Activated CD8-positive, alpha-beta memory T cell treated with anti-CD3 and anti-CD28 coated beads for 4 hours (primary cell): ENCODE measurements around the gene NDUFV1.
"Not testable (repeated sequence)": the region's sequence is repeated elsewhere in the genome, so short reads cannot be mapped to it uniquely, and the experiment has no call there.

Experiments used
- DNase-seq, 2 donors: peaks; one replicate each; pipeline ENCODE4 v3.0.0-alpha.2; 2020; ENCODE audit warnings: low read depth in 2 of 2

The NDUFV1 gene

DNA sequence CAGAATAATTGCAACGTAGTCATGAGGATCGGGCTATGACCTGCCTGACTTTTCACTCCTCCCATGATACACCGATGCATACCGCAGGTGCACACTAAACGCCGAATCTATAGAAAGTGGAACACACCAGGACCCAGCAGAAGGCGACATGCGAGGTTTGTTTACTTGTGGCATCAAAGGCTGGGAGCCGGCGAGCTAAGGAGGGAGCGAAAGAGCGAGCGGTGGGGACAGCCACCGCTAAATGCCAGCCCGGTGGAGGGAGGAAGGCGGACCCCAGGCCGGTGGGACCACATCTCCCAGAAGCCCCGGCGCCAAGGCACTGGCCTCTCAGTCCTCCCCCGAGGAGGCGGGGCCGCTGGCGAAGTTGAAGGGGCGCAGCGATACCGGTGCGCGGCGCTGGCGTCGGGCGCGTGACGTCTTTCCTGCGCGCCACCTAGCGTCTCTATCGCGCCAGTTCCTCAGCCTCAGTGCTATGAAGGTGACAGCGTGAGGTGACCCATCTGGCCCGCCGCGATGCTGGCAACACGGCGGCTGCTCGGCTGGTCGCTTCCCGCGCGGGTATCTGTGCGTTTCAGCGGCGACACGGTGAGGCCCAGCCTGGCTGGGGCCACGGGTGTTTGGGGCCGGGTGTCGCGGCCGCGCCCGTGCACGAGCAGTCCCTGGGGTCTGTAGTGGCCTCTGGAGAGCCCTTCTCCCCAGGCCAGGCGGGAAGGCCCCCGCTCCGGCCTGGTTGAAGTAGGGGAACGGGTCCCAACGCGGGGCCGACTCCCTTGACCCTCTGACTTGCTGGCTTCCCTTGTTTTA is at the start of gene NDUFV1:
Gene NDUFV1, plus strand, starts transcription at position 445 of the 804 bp plus-strand sequence. Its CDS starts 69 bp downstream, at position 514.
- peak; percentile 90 to 93 for DNase-seq

DNA sequence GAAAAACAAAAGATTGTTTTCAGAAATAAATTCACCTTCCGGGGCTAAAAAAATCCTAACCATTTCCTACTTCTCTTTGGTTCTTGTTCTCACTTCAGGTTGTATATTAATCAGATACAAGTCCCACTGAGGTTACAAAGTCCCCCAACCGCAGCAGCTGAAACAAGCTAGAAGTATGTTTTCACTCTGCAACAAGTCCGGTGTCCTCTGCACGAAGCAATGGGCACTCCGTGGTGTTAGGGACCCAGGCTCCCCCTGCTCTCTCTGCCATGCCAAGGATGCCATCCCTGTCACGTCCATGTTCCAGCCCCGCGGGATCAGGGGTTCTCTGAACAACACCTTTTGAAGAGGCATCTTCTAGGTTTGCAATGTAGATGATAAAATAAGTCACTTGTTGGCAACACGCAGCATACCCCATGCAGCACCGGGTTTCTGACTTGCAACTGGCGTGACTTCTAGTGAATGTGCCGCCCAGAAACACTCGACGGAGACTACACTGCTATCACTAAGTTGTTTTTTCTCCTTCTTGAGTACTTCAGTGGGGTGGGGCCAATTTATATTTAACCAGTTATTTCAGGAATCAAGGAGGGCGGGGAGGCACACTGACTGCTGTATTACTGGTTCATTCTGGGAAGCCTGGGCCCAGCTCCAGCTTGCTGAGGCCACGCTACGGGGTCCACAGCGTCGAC is 48.5 kb upstream of the NDUFV1 start:
- no peak for DNase-seq

DNA sequence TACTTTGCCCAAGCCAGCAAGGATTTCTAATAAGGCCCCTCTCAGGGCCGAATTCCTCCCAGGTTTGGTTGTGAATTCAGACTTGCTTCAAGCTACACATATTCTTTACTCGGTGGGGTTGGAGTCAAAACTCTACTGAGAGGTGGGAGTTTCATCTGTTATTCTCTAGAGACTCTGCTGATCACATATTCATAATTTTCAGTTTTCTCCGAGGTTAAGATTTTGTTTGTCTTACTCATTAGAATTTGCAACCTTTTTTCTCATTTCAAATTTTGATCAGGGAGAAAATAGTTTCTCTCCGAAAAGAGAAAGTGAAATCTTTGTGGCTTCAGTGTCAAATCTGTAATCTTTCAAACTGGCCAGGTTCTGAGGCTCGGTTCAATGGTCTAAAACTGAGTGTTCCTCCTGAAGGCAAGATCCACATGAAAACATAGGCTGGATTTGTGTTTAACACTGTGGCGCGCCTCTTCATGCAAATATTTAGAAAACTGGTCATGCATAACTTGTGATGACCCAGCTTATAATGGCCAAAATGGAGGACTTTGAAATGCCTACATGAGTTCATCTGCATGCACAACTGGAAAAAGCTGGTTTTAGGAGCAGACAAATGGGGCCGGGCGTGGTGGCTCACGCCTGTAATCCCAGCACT is 44.6 kb upstream of the NDUFV1 start:
- no peak for DNase-seq

DNA sequence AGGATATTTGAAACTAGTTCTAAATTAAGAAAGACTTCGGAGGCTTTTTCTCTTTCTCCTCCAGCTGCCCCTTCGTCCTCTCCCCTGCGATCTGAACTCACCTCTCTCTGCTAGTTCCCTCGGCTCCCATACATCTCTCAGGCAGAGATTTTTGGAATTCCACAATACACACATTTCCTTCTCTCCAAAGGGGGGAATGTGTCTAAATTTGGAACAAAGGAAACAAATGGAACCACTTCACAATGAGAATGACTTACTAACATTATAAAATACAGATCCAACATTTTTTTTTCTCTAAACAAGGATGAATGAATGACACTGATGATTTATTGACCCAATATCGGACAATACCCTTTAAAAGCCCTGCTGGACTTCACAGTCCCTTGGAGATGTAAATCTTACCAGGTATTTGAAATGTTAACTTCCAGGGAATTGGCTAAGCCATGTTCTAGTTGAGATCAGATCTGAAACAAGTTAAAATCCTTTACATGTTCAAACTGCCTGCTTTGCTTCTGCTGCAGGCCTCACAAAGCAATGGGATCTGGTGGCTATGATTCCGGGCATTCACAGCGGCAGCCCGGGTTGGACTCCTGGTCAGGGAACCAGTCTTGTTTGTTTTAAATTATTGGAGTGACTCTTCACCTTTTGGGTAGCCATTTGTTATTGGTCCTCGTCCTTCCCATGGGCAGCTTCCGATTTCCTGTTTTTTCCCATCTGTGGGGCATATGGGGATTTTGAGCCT is 43.6 kb upstream of the NDUFV1 start:
- DNase-seq = no peak

DNA sequence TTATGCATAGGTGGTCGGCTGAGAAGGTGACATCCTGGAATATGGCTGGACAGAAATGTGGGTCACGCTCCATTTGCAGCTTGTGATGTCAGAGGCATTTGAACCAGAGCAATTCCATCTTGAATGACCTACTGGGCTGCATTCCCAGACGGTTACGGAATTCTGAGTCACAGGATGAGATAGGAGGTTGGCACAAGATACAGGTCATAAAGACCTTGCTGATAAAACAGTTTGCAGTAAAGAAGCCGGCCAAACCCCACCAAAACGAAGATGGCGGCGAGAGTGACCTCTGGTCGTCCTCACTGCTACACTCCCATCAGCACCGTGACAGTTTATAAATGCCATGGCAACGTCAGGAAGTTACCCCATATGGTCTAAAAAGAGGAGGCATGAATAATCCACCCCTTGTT is 43.0 kb upstream of the NDUFV1 start:
- not testable (repeated sequence) for DNase-seq

DNA sequence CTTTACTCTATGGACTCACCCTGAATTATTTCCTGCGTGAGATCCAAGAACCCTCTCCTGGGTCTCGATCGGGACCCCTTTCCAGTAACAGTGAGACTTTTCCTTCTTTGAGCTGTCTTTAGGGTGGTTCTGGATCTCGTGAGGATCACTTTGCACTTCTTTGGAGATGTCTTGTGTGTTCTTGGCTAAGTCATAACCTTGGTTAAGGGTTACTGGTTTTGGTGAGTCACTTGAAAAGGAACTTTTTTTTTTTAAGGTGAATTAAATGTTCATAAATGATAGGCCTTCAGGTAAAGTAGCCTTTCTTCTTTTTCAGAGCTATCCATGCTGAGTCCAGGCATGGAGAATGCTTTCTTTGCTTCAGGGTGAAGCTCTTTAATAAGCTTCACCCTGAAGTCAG is 42.5 kb upstream of the NDUFV1 start:
- DNase-seq = no peak

DNA sequence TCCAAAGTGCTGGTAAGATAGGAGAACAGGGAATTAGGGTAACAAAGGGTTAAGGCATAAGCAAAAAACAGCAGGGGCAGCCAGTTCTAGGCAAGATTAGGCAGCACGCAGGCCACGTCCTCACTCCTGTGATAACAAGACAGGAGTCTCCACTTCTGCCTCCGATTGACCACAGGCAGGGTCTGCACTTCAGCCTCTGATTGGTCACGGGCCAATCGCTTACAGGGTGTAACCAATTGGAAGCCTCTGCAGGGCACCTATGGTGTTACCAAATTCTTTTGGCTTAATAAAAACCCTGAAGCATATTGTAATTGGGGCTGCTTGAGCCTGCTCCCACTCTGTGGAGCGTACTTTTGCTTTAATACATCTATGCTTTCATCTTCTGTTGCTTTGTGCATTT is 35.3 kb upstream of the NDUFV1 start:
- DNase-seq = no peak

DNA sequence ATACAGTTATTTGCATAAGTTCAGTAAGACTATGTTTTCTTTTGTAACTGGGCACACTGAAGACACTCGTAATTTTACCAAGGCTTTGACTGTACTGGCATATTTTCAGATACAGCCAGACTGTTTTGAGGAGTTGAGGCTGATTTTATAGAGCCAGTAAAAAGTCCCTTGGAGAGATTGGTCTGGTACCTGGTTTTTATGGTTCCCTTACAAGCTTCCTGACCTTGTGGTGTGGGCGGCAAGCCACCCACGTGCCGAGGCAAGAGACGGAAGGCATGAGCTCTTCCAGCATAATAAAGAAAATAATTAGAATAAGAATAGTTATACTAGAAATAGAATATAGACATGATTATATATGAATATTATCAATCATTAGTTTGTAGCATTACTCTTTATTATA is 34.4 kb upstream of the NDUFV1 start:
- DNase-seq = no peak

DNA sequence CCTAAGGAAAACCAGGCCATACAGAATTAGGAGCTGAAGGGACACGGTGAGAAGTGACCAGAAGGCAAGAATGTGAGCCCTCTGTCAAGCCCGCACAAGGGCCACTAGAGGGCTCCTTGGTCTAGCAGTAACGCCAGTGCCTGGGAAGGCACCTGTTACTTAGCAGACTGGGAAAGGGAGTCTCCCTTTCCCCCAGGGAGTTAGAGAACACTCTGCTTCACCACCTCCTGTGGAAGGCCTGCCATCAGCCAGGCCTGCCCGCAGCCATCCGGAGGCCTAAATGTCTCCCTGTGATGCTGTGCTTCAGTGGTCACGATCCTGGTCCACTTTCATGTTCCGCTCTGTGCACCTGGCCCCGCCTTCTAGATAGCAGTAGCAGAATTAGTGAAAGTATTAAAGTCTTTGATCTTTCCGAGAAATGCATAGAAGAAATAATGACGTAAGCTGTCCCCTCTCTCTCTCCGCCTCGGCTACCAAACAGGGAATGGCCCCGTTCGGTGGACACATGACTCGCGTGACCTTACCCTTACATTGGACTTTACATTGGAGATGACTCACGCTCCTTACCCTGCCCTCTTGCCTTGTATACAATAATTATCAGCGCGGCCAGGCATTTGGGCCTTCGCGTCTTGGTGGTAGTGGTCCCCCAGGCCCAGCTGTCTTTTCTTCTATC is 33.9 kb upstream of the NDUFV1 start:
- no peak for DNase-seq

DNA sequence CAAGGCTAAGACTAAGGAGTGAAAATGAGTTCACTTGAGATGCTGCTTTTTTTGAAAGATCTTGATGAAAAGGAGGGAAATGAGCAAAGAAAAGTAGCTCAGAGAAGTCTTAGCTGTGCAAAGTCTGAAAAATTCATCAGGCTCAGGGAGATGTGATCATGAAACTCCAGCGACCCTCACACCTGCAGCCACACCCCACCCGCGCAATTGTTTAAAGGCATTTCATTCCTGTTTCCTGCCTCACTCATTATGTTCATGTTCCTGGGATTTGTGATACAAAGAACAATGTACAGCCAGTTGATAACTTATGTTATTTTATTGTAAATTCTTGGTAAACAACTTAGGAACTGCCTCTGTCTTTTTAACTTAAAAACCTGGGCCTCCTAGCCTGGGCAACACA is 31.8 kb upstream of the NDUFV1 start:
- no peak for DNase-seq

DNA sequence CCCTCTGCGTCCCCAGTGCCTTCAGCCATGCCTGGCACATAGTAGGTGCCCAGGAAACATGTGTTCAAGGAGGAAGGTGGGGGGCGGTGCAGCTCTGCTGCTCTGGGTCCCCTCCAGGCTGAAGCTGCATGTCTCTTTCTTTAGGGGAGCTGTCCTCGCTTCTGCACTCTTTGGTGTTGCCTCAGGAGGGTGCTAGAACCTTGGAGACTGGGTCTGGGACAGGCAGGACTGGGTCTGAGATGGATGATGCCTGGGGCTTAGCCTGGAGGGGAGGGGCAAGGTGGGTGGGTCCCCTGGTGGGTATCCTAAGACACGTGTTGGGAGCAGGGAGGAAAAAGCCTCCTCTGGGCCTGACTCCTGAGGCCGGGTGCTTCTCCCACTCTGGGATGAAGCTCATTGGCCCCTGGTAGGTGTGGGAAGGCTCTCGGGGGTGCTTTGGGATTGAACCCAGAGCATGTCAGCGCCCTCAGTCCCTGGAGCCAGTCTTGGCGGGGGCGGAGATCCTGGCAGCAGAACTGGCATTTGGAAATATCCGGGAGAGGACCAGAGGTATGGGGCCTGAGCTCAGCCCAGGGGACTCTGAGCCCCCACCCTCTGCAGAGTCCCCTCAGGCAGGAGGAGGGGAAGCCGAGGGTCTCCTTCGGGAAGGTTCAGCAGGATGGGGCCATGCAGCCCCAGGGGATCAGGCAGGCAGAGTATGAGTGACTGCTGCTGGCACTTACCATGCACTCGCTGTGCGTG is 29.8 kb upstream of the NDUFV1 start:
- no peak for DNase-seq

DNA sequence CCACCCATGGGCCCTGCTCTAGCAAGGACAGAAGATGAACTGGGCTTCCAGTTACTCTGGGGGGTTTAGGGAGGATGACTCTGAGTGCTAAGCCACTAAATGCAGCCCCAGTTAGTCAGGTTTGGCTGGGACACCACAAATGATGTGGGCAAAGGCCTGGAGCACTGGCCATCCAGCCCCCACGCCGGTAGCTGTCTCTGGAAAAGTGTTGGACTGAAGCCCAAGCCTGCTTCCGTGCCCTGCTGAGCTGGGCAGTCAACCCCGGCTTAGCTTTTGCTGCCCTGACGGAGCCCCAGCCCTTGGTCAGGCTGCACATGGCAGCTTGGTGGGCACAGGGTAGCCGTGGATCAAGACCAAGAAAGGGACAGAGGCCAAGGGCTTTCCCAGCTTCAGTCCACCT is 28.8 kb upstream of the NDUFV1 start:
- DNase-seq = no peak

DNA sequence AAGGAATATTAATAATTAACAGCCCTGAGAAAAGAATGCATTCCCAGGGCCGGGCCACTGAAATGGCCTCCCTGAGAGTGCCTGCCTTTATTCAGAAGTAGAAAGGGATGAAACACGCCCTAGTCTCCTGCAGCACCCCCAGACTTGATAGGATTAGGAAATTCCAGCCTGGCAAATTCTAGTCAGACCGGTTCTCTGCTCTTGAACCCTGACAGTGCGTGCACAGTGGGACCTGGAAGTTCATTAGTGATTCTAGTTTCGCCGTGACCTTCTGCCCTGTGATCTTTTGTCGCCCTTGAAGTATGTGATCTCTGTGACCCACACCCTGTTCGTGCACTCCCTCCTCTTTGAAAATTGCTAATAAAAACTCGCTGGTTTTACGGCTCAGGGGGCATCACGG is 25.3 kb upstream of the NDUFV1 start:
- DNase-seq = no peak

DNA sequence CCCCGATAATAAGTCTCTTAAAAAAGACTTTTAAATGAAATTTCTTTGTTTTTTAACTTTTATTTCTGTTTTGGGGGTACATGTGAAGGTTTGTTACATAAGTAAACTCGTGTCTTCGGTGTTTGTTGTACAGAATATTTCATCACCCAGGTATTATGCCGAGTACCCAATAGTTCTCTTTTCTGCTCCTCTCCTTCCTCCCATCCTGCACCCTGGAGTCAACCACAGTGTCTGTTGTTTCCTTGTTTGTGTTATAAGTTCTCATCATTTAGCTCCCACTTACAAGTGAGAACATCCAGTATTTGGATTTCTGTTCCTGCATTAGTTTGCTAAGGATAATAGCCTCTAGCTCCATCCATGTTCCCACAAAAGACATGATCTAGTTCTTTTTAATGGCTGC is 24.7 kb upstream of the NDUFV1 start:
- no peak for DNase-seq

DNA sequence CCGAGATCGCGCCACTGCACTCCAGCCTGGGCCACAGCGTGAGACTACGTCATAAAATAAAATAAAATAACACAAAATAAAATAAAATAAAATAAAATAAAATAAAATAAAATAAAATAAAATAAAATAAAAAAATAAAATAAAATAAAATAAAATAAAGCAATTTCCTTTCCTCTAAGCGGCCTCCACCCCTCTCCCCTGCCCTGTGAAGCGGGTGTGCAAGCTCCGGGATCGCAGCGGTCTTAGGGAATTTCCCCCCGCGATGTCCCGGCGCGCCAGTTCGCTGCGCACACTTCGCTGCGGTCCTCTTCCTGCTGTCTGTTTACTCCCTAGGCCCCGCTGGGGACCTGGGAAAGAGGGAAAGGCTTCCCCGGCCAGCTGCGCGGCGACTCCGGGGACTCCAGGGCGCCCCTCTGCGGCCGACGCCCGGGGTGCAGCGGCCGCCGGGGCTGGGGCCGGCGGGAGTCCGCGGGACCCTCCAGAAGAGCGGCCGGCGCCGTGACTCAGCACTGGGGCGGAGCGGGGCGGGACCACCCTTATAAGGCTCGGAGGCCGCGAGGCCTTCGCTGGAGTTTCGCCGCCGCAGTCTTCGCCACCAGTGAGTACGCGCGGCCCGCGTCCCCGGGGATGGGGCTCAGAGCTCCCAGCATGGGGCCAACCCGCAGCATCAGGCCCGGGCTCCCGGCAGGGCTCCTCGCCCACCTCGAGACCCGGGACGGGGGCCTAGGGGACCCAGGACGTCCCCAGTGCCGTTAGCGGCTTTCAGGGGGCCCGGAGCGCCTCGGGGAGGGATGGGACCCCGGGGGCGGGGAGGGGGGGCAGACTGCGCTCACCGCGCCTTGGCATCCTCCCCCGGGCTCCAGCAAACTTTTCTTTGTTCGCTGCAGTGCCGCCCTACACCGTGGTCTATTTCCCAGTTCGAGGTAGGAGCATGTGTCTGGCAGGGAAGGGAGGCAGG is 23.2 kb upstream of the NDUFV1 start, which contains the start of gene GSTP1:
Gene GSTP1, plus strand, starts transcription at position 566 of the 958 bp plus-strand sequence. Its CDS starts 32 bp downstream, at position 598.
- peak; percentile 59 to 66 for DNase-seq

DNA sequence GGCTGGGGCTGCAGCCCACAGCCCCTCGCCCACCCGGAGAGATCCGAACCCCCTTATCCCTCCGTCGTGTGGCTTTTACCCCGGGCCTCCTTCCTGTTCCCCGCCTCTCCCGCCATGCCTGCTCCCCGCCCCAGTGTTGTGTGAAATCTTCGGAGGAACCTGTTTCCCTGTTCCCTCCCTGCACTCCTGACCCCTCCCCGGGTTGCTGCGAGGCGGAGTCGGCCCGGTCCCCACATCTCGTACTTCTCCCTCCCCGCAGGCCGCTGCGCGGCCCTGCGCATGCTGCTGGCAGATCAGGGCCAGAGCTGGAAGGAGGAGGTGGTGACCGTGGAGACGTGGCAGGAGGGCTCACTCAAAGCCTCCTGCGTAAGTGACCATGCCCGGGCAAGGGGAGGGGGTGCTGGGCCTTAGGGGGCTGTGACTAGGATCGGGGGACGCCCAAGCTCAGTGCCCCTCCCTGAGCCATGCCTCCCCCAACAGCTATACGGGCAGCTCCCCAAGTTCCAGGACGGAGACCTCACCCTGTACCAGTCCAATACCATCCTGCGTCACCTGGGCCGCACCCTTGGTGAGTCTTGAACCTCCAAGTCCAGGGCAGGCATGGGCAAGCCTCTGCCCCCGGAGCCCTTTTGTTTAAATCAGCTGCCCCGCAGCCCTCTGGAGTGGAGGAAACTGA is 22.4 kb upstream of the NDUFV1 start:
- no peak for DNase-seq

DNA sequence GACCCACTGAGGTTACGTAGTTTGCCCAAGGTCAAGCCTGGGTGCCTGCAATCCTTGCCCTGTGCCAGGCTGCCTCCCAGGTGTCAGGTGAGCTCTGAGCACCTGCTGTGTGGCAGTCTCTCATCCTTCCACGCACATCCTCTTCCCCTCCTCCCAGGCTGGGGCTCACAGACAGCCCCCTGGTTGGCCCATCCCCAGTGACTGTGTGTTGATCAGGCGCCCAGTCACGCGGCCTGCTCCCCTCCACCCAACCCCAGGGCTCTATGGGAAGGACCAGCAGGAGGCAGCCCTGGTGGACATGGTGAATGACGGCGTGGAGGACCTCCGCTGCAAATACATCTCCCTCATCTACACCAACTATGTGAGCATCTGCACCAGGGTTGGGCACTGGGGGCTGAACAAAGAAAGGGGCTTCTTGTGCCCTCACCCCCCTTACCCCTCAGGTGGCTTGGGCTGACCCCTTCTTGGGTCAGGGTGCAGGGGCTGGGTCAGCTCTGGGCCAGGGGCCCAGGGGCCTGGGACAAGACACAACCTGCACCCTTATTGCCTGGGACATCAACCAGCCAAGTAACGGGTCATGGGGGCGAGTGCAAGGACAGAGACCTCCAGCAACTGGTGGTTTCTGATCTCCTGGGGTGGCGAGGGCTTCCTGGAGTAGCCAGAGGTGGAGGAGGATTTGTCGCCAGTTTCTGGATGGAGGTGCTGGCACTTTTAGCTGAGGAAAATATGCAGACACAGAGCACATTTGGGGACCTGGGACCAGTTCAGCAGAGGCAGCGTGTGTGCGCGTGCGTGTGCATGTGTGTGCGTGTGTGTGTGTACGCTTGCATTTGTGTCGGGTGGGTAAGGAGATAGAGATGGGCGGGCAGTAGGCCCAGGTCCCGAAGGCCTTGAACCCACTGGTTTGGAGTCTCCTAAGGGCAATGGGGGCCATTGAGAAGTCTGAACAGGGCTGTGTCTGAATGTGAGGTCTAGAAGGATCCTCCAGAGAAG is 21.6 kb upstream of the NDUFV1 start:
- DNase-seq = no peak

DNA sequence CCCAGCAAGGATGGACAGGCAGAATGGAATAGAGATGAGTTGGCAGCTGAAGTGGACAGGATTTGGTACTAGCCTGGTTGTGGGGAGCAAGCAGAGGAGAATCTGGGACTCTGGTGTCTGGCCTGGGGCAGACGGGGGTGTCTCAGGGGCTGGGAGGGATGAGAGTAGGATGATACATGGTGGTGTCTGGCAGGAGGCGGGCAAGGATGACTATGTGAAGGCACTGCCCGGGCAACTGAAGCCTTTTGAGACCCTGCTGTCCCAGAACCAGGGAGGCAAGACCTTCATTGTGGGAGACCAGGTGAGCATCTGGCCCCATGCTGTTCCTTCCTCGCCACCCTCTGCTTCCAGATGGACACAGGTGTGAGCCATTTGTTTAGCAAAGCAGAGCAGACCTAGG is 20.8 kb upstream of the NDUFV1 start:
- DNase-seq = no peak
